NCI-H526 (cell line): ENCODE results near the gene C10orf105.

ENCODE experiments used
- DNase-seq, 2 experiments: peaks; one replicate each; lab custom pipeline; 2025; lab: John Stamatoyannopoulos, UW

Gene C10orf105

GRCh38 chr10:71751515-71752224 is 32.1 kb upstream of the C10orf105 start:
- DNase-seq, result no peak

GRCh38 chr10:71750986-71751385 is 31.4 kb upstream of the C10orf105 start:
- DNase-seq, result no peak

GRCh38 chr10:71750124-71750841 is 30.7 kb upstream of the C10orf105 start:
- DNase-seq, result no peak

- DNase-seq, result no peak
Observed at GRCh38 chr10:71749396-71749795, 29.8 kb upstream of the C10orf105 start.

GRCh38 chr10:71748671-71749191 is 29.2 kb upstream of the C10orf105 start:
- no peak for DNase-seq

GRCh38 chr10:71747551-71748523 is 28.3 kb upstream of the C10orf105 start:
- DNase-seq, result peak in 1 of 2 experiments; percentile 14

GRCh38 chr10:71747039-71747531 is 27.5 kb upstream of the C10orf105 start:
- no peak for DNase-seq

GRCh38 chr10:71746344-71747037 is 26.9 kb upstream of the C10orf105 start:
- no peak for DNase-seq

- DNase-seq, result no peak
Observed at GRCh38 chr10:71745664-71746250, 26.2 kb upstream of the C10orf105 start.

GRCh38 chr10:71744897-71745663 is 25.5 kb upstream of the C10orf105 start:
- DNase-seq, result no peak

GRCh38 chr10:71743866-71744265 is 24.3 kb upstream of the C10orf105 start:
- no peak for DNase-seq

- no peak for DNase-seq
Observed at GRCh38 chr10:71743089-71743838, 23.7 kb upstream of the C10orf105 start.

GRCh38 chr10:71742301-71743088 is 22.9 kb upstream of the C10orf105 start:
- DNase-seq, result no peak

- DNase-seq, result no peak
Observed at GRCh38 chr10:71741671-71742070, 22.1 kb upstream of the C10orf105 start.

- no peak for DNase-seq
Observed at GRCh38 chr10:71741029-71741428, 21.5 kb upstream of the C10orf105 start.

- no peak for DNase-seq
Observed at GRCh38 chr10:71740069-71740653, 20.6 kb upstream of the C10orf105 start.

GRCh38 chr10:71739358-71739900 is 19.9 kb upstream of the C10orf105 start:
- no peak for DNase-seq

GRCh38 chr10:71737834-71738197 is 18.2 kb upstream of the C10orf105 start:
- no peak for DNase-seq
